Lung microvascular endothelial cell (primary cell): Measurements from ENCODE around the gene RGS4. TPM values are rescaled to one million over a fixed set of nuclear protein-coding genes. Genes with fewer than 3 reads are reported as not detected.

Source experiments
- DNase-seq, 2 donors: peaks; one replicate each; pipeline versions ENCODE4 v3.0.0 to v3.0.0-alpha.2; 2010; ENCODE audit warnings: low read depth in 2 of 2
- total RNA-seq: library from RNA; depleted of rRNA; stranded (reverse); fragments of >200 nt; gene quantifications from 2 replicates; pipeline ENCODE4 v1.2.1, GENCODE V29; 2014

Gene RGS4
- total RNA-seq, 1 donor from 2014 or later, result 2.8 TPM

DNA sequence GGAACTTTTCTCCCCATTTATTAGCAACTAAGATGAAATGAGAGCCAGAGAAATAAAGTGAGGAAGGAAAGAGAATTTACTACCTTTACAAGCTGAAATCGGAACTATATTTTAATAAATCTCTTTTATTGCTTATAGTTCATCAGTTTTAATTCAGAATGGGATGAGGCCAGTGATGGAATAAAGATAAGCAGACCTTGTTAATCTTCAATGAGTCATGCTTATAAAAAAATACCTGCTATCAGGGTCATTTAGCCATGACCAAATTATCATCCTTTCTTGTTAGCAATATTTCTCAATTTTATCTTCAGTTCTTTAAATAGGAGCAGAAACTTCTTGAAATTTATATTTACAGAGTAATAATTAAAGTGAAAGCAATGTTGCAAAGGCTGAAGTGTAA is 26.1 kb downstream of the RGS4 start:
- no peak for DNase-seq

DNA sequence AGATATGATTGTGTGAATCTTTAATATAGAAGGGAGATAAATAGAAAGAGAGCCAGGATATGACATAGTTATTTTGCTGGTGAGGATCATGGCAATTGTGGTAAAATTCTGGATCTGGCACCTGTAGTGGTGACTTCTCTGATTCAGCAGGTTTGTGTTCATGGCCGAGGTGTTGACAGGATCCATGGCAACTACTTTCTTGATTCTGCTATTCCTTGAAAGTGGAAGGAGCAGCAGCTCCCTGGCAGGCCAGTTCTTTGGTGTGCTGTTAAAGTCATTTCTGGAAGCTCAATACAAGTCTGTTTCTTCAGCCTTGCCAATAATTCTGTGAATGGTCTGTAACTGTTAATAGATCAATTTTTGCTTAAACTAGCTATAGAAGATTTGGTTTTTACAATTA is 33.4 kb downstream of the RGS4 start:
- DNase-seq, result no peak

DNA sequence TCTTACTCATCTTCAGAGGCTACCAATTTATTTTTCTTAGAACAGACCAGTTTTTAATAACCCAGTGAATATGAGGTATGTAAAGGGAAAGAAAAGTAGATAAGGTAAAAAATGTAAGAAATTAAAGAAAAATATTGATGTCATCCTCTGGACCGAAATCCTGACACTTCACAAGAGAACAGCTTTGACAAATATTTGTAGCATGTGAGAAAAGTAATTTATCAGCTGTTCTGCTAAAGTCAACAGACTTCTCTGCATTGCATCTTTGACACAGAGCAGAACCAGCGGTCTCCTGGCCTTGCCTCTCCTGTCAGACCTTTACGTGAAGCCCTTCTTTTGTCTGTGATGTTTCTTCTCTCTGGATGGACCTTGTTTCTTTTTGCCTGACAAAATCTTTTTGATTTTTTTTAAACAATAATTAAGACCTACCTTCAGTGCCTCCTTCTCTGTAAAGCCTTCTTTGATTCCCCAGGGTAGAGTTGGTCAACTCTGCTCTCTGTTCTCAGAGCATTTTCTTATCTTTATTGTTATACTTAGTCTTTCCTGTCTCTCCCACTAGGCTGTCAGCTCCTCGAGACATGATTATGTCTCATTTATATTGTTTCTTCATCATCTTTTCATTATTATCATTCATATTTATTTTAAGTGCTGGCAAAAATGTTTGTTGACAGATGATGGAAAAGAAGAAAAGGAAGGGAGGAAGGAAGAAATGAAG is 35.4 kb downstream of the RGS4 start:
- DNase-seq, result no peak

GRCh38 chr1:163106364-163106987 is 37.3 kb downstream of the RGS4 start:
- DNase-seq, result no peak

DNA sequence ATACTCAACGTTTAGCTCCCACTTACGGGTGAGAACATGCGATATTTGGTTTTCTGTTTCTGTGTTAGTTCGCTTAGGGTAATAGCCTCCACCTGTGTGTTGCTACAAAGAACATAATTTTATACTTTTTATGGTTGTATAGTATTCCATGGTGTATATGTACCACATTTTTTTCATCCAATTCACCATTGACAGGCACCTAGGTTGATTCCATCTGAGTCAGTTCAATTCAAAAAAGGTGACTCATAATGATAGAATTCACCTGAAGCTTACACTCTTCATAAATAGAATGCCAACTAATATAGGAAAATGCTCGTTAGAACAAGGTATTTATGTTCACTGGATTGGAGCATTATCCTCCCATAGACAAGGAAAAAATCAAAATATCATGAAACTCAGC is 38.5 kb downstream of the RGS4 start:
- no peak for DNase-seq

- no peak for DNase-seq
Measured at GRCh38 chr1:163115887-163116286, 46.7 kb downstream of the RGS4 start.

- no peak for DNase-seq
Measured at GRCh38 chr1:163119707-163120106, 50.5 kb downstream of the RGS4 start.

GRCh38 chr1:163120372-163120771 is 51.2 kb downstream of the RGS4 start:
- DNase-seq, result no peak

DNA sequence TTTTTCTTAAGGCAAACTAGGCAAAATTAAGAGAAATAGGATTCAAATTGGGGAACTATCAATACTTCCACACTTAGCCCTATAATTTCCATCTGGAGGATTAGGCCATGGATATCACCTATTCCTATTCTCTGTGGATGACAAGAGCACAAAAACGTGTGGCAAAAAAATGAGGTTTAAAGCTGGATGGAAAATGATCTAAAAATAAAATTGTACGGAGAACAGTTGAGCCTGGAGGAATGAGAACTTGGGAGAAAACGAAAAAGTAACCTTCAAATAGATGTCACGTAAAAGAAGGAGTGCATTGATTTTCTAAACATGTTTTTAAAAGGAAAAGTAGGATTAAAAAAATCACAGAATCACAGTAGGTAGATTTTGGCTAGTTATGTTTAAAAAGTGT is 55.7 kb downstream of the RGS4 start:
- no peak for DNase-seq

Other genes starting within 250 kb of the RGS4 start
- under 0.01 and 0.22 TPM in 2 replicates for gene CCDC190, start 208.2 kb upstream of the RGS4 start, total RNA-seq
- gene RGS5, start 133.6 kb downstream of the RGS4 start, total RNA-seq, result 6.0 and 70.6 TPM in 2 replicates